GM21360 (cell line): ENCODE measurements around the gene DCST2.

ENCODE experiments used
- ATAC-seq: cut with Tn5 transposase; IDR thresholded peaks from one replicate; pipeline ENCODE4 v1.9.1; 2021; ENCODE audit warnings: mild to moderate bottlenecking, moderate library complexity; ENCODE audit not compliant: unreplicated experiment

Gene DCST2

GRCh38 chr1:155012026-155012546 lies 21.5 kb downstream of the DCST2 start:
- no peak for ATAC-seq

GRCh38 chr1:155011437-155012025 lies 22.1 kb downstream of the DCST2 start:
- ATAC-seq = no peak

DNA sequence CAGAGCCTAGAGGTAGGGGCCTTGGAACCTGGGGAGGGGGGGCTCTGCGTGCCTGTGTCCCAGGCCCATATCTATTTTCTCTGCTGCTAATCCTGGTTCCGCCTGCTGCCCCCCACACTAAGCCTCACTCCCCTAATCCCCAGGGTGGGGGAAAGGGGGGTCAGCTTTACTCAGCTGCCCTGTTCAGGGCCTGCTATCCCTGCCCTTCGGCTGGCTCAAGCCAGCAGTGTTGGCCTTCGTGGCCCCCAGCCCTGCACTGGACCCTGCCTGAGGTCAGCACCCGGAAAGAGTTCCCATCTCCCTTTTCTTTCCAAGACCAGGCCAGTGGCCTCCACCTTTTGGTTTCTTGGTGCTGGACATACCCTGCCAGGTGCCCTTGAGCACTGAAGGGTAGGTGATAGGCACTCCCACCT lies 22.6 kb downstream of the DCST2 start:
- no peak for ATAC-seq

DNA sequence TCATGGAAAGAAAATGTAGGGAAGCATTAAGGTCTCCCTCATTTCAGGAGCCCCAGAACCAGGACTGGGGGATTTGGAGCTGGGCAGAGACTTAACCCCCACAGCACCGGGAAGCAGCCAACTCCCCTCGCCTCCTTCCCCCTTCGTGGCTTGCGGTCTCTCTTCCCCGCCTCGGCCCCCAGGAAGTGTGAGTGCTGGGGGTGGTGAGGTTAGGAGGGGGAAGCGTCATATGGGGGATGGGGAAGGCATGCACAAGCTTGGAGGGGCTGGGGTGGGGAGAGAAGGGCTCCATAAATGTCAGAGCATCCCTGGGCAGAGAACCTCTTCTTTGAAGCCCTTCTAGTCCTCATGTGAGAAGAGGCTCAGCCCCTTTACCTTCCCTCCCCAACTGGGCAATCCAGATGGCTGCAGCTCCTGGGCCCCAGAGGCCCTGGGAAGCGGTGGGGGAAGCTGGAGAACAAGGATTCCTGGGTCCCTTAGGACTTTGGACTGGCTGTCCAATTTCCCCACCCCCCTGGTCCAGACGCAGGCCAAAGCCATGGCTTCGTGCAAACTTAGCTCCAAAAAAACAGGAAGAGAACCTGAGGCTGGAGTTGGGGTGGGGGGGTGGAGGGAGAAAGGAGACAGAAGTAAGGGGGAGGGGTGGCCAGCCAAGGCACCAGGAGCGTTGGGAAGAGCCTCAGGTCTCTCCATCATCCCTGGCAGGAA lies 23.2 kb downstream of the DCST2 start:
- ATAC-seq = no peak

- ATAC-seq = no peak
Observed at GRCh38 chr1:155009742-155010141, 23.8 kb downstream of the DCST2 start.

DNA sequence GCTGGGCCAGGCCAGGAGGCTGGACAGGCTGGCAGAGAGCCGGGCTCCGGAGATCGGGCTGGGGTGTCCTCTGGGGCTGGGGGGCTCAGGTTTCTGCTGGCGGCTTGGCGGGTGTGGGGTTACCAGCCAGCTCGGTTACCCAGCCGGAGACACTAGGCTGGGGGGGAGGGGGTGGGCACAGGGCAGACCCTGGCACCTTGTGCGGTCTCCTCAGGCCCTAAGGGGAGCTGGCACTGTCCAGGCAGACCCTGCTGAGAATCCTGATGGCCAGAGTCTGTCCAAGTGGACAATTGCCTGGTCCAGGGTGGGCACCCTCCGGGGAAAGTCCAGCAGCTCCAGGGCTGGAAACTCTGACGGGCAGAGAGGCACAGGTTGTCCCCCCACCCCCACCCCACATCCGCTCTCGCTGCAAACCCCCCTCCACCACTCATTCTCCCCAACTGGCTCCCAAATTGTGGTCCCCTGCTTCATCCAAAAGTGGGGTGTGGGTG lies 24.3 kb downstream of the DCST2 start:
- no peak for ATAC-seq

GRCh38 chr1:155008015-155008941 lies 25.3 kb downstream of the DCST2 start:
- no peak for ATAC-seq

- ATAC-seq = no peak
Observed at GRCh38 chr1:155007251-155007828, 26.2 kb downstream of the DCST2 start.

DNA sequence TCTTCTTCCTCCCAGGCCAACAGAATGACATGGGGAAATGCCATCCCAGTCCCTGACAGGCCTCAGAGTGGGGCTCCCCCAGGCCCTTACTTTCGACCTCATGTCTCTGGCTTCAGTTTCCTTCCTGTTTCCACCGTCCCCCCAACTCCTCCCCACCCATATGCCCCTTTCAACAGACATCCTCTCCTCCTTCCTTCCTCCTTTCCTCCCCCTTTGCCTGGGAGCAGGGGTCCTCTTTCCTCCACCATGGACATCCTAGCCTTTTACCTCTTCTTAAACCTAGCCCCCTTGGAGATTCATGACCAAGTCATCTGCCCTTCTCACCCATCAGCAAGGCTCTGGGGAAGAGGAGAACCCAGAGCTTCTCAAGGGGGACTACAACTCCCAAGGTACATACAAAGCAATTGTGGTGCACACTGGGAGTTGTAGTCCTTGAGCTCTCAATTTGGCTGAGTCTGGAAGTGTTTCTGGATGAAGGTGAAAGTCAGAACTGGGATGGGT lies 26.9 kb downstream of the DCST2 start:
- no peak for ATAC-seq

DNA sequence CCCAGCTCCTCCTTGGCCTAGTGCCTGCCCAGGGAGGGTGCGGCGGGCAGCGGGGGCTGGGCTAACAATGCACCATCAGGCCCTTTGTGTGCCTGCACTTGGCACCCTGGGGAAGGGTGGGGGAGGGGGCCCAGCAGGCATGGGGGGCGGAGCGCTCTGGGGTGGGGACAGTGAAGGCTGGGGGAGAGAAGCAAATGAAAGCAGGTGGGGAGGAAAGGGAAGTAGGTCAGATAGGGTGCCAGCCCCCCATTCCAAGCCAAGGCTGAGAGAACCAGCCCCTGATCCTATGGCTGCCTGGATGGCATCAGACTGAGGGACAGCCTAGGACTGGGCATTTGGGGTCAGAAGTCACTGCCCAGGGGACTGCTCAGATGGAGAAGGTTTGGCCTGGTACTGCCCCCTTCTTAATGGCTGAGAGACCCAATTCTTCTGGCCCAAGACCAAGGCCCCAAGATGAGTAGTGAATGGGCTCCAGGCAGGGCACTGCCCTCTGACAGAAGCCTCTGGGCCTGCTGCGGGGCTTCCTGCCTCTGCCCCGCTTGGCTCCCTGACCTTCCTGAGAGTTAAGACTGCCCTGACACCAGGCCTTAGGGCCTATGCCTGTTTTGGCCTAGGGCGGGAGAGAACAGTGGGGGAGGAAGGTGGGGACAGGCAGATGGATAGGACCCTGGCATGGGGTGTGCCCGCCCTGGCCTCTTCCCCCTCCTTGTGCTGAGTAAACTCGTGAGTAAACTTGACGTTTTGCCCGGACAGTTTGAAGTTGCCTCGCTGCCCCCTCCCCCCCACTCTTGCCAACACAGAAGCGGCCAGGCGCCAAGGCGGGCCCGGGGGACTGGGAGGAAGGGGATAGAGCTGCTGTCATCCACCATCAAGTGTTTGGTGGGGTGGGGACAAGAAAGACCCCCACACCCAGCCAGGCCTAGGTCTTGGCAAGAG lies 28.2 kb downstream of the DCST2 start:
- ATAC-seq = no peak

DNA sequence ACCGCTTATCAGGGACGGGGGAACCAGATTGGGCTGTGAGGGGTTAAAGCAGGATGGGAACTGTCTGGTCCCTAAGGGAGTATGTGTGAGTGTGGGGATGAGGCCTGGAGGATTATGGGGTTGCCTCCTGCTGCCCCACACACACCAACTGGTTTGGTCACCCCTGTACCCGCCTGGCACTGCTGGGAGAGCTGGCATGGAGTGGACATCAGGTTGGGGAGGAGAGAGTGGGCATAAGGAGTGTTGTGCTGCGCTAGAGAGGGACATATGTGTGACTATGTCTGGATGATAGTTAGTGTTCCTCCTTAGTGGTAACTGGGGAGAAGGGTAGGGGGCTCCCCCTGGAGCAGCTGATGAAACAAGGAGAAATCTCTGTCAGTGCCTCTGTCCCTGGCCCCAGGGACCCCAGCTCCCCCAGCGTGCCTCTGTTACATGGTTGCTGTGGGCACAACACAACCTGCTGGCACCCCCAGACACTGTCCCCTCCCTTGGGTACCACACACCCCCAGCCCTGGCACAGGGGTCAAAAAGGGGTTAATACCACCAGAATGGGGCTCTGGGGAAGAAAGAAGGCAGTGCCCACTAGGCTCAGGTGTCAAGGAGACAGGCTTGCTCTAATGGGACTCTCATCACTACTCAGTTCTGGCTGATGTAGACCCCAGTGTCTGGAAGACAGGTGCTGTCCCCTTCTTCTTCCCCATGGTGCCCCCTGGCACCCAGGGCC lies 29.1 kb downstream of the DCST2 start:
- no peak for ATAC-seq

DNA sequence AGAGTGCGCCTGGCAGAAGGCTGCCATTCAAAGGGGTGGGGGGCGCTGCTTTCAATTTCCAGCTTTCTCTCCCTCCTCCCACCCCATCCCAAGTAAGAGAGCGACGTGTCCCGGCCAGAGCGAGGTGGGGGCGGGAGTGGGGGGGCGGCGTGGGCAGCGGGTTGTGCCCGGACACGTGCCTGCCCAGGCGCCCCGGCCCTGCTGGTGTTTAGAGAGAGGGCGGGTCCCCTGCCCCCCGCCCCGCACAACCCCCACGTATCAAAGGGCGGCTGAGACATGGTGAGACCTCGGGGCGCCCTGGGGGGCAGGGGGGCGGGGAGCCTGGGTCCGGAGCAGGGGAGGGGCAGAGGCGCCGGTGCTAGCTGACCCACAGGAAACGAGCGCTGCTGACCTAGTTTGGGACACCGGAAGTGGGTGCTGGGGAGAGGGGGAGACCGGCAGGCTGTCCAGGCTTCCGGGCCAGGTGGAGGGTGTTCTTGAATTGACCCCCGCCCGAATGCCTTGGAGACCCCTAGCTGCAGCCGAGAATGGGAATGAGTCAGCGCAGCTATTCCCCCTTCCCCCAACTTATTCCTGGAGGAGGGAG lies 29.7 kb downstream of the DCST2 start:
- ATAC-seq = no peak

DNA sequence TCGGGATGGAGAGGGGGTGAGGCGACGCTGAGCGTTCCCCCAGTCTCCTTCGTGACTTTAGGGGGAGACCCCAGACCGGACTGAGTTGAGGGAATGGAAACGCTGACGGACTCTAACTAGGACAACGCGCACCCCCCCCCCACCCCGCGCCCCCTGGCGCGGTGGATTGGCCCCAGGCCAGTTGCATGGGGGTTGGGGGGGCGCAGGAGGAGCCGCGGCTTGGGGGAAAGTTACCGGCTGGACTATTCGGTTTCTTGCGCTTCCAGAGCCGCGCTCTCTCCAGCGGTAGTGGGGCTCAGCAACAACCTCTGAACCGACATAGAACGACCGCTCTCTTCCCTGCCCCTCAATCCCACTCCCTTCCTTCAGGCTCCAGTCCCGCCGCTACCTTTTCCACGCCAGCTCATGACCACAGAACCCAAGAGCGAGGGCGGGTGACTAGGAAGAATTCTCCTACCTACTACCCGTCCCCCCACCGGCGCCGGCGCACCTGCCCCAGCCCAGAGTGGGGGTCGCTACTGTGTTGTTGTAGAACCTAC lies 30.3 kb downstream of the DCST2 start:
- ATAC-seq = no peak

DNA sequence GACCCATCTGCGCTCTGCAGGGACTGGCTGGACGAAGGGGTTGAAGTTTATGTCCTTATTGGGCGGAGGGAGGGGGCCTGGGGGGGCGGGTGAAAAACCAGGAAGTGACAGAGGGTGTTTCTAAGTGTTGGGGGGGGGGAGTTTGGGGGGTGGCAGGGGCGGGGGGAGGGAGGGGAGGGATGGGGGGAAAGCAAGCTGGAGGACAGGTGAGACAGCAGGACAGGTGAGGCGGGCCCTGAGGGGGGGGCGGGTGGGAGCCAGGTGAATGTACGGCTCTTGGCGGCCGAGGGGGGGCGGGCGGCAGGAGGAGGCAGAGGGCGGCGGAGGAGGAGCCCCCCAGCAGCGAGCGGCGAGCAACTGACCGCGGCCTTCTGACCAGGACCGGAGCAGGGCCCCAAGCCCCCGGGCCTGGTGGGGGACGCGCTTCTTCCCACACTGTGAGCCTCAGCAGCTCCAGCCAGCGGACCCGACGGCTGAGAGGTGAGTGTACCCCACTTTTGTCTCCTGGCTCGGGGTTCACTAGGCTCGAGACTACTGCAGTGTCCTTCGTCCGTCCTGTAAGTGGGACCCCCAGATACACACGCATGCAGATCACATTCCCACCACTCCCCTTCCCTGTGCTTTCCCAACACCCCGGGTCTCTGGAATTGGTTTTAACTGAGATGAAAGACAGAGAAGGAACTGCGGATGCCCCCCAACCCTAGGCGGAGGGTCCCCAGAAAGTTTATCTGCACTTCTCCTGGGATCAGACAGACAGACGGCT lies 30.9 kb downstream of the DCST2 start, which contains the start of gene ZBTB7B:
Gene ZBTB7B, plus strand, starts transcription at position 339 of the 763 bp plus-strand sequence. CDS start 11,859 bp downstream, outside the sequence.
- ATAC-seq = no peak

GRCh38 chr1:155001675-155002463 lies 31.7 kb downstream of the DCST2 start:
- peak; percentile 36 for ATAC-seq

DNA sequence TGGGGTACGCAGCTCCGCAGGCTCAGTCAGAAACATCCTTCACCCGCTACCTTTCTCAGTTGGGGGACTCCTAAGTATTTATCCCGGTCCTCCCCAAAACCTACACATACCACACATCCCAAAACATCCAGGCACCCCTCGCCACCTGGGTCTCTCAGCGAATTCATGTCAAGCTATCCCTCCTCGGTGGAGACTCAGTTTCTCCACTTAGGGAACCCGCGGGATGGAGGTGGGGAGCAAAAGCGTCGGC lies 32.2 kb downstream of the DCST2 start:
- ATAC-seq = no peak
